GM06990 (cell line): ENCODE results near the gene TMEM26.

Experiments
- DNase-seq: peaks from one replicate; pipeline ENCODE4 v3.0.0-alpha.2; 2011; ENCODE audit not compliant: insufficient read length; ENCODE audit errors: extremely low read depth
- H3K27me3 ChIP-seq: replicated peaks from 2 replicates; pipeline ENCODE4 v1.6.0; 2011; ENCODE audit warnings: low read length; ENCODE audit not compliant: control insufficient read depth, insufficient read depth
- H3K36me3 ChIP-seq: 2 replicates; pipeline ENCODE4 v1.5.1; 2011; ENCODE audit warnings: low read length; ENCODE audit not compliant: control insufficient read depth, insufficient read depth
- H3K4me3 ChIP-seq: replicated peaks from 2 replicates; pipeline ENCODE4 v1.5.1; 2011; ENCODE audit warnings: low read depth, mild to moderate bottlenecking, control low read depth, low read length
- TF ChIP-seq, protein P1 (sequence below): IDR thresholded peaks from 2 replicates; pipeline ENCODE4 v1.5.1; 2011; ENCODE audit warnings: low read length, control low read depth, mild to moderate bottlenecking, inconsistent platforms; ENCODE audit not compliant: insufficient read depth, poor library complexity, severe bottlenecking

TMEM26 gene

DNA sequence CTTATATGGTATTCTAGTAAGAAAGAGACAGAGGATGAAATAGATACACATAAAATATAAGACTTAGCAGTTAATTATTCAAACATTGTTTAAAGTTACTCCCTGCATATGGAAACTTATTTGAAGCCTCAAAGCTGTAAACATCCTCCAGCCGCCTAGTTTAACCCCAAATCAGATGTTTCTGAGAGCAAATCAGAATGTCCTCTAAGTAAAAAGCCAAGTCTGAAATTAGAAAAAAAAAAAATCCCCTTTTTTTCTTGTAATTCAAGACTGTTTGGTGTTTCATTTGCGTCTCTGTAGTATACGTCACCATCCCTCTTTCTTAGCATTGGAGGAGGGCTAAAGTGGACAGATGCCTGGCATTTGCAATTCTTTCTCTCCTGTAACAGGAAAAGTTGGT is 46.4 kb downstream of the TMEM26 start:
- DNase-seq: no peak
- H3K4me3 ChIP-seq: no peak overlapping the region
- TF ChIP-seq, protein P1, sequence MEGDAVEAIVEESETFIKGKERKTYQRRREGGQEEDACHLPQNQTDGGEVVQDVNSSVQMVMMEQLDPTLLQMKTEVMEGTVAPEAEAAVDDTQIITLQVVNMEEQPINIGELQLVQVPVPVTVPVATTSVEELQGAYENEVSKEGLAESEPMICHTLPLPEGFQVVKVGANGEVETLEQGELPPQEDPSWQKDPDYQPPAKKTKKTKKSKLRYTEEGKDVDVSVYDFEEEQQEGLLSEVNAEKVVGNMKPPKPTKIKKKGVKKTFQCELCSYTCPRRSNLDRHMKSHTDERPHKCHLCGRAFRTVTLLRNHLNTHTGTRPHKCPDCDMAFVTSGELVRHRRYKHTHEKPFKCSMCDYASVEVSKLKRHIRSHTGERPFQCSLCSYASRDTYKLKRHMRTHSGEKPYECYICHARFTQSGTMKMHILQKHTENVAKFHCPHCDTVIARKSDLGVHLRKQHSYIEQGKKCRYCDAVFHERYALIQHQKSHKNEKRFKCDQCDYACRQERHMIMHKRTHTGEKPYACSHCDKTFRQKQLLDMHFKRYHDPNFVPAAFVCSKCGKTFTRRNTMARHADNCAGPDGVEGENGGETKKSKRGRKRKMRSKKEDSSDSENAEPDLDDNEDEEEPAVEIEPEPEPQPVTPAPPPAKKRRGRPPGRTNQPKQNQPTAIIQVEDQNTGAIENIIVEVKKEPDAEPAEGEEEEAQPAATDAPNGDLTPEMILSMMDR: no peak
- no peaks in the 10 kb centered on the region for H3K36me3 ChIP-seq
- no peaks in the 10 kb centered on the region for H3K27me3 ChIP-seq

DNA sequence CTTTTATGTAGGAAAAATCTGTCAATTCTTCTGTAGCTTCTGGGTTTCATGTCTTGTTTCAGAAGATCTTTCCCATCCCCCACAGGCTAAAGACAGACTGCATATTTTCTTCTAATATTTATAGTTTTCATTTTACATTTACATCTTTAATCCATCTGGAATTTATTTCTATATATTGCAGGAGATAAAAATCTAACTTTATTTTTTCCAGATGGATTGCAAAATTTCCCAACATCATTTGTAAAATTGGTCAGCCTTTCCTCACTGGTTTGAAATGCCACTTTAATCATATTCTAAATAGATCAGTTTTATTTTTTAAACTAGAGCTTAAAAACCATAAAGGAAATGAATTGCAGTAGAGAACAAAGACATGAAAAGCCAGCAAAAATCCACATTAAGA is 46.9 kb downstream of the TMEM26 start:
- H3K36me3 ChIP-seq: no peaks in the 10 kb centered on the region
- H3K4me3 ChIP-seq: no peak overlapping the region
- H3K27me3 ChIP-seq: no peaks in the 10 kb centered on the region
- DNase-seq: no peak
- TF ChIP-seq, protein P1: no peak

DNA sequence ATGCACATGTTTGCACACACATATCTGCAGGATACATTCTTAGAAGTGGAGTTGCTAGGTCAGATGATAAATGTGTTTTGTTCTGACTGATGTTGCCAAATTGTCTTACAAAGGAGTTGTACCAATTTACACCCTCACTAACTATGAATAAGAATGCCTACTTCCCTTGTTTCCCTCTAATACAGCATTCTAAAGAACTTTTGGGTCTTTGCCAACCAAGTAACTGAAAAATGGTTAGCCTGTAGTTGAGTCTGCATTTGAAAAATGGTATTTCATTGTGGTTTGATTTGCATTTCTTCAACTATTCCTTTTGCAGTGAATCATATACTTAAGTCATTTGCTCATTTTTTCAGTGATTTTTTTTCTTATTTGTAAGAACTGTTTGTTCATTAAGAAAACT is 48.4 kb downstream of the TMEM26 start:
- Histone ChIP-seq H3K4me3 (no peak overlapping the region), H3K36me3 (no peaks in the 10 kb centered on the region), H3K27me3 (no peaks in the 10 kb centered on the region)
- DNase-seq: no peak
- TF ChIP-seq, protein P1: no peak

DNA sequence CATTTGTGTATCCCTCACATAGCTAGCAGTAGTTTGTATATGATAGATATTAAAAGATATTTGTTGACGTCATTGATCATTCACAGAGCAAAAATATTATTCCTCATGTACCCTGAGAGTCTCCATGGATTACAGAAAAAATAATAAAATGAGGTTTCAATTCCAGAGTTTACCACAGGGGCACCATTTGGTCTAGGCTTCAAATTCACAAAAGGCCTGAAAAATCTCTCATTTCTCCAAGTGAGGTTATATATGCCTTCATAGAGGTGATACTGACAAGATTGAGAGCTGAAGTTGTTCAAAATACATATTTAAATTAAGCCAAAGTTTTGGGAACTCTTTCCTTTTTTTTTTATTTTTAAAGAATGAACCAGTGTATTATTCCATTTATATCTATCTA is 52.7 kb downstream of the TMEM26 start:
- no peaks in the 10 kb centered on the region for H3K27me3 ChIP-seq
- TF ChIP-seq, protein P1: no peak
- no peaks in the 10 kb centered on the region for H3K36me3 ChIP-seq
- no peak overlapping the region for H3K4me3 ChIP-seq
- no peak for DNase-seq

DNA sequence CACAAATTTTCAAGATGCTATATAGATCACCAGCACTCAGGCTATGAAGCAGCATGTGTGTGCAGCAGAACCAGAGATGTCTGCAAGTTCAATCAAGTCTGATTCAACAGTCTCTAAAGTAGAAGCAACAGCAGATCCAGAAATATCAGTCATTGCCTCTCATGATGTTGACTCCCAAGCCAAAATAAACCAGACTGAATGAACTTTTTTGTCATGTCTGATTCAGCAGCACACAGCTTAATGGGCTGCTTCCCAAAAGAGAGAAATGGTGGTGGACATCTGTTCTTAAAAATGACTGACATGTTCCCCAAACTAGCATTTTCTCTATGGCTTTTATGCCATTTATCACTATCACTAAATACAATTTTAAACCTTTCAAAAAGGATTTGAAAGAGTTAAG is 53.8 kb downstream of the TMEM26 start:
- TF ChIP-seq, protein P1: no peak
- DNase-seq: no peak
- Histone ChIP-seq H3K4me3 (no peak overlapping the region), H3K36me3 (no peaks in the 10 kb centered on the region), H3K27me3 (no peaks in the 10 kb centered on the region)

DNA sequence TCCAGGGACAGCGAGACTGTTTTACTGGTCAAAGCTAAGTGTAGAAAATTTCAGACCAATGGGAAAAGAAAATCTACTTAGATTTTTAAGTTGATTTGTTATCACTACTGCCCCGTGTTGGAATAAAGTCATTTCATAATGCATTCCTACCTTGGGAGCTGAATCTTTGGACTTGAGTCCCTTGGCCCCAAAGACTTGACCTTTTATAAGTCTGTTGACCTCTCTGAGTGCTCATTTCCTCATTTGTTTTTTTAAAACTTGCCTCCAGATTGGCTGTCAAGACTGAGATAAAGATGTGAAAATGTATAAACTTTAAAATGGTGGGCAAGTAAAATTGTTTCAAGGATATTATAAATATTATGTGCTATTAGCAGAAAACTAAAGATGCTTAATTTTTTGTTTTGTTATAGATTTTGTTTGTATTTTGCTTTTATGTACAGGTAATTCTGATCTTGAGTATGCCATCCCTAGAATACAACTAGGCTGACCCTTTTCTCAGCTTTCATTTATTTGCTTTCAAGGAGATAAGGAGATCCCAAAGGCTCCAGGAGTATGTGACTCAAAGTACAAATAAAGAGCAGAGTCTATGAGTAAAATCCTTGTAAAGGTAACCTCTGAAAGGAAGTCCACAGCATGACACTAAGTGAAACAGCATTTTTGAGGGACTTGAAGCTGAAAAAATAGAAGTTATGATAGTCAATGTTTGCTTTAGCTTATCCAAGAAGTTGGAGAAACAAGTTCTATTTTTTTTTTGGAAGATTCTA is 54.6 kb downstream of the TMEM26 start:
- TF ChIP-seq, protein P1: no peak
- Histone ChIP-seq H3K27me3 (no peaks in the 10 kb centered on the region), H3K4me3 (no peak overlapping the region), H3K36me3 (no peaks in the 10 kb centered on the region)
- DNase-seq: no peak
